ENCODE data around the gene DUSP22.

DNA sequence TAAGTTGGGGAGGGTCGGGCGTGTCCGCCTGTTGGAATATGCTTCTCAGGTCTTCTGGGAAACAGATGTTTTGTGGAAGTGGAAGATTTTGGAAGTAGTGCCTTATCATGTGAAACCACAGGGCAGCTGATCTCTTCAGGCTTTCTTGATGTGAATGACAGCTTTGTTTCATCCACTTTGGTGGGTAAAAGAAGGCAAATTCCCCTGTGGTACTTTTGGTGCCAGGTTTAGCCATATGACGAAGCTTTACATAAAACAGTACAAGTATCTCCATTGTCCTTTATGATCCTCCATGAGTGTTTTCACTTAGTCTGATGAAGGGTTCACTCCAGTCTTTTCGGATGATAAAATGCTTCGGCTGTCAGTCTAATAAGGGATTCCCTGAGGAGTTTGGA lies 103.8 kb downstream of the DUSP22 start:
- no peak for TF ChIP-seq EZH2 (IDR thresholded peaks at IDR 0.05; ENCODE audit: borderline replicate concordance, insufficient read depth, low read depth, low read length, poor library complexity, severe bottlenecking)
- TF ChIP-seq, protein P1, sequence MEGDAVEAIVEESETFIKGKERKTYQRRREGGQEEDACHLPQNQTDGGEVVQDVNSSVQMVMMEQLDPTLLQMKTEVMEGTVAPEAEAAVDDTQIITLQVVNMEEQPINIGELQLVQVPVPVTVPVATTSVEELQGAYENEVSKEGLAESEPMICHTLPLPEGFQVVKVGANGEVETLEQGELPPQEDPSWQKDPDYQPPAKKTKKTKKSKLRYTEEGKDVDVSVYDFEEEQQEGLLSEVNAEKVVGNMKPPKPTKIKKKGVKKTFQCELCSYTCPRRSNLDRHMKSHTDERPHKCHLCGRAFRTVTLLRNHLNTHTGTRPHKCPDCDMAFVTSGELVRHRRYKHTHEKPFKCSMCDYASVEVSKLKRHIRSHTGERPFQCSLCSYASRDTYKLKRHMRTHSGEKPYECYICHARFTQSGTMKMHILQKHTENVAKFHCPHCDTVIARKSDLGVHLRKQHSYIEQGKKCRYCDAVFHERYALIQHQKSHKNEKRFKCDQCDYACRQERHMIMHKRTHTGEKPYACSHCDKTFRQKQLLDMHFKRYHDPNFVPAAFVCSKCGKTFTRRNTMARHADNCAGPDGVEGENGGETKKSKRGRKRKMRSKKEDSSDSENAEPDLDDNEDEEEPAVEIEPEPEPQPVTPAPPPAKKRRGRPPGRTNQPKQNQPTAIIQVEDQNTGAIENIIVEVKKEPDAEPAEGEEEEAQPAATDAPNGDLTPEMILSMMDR (IDR thresholded peaks at IDR 0.05): no peak
